A549 (cell line): ENCODE measurements around the gene BCR. TPM values are rescaled to one million over a fixed set of nuclear protein-coding genes. Genes with fewer than 3 reads are reported as not detected.

Experiments
- ATAC-seq, 2 experiments: fragments of 200-7000 bp in 1 of 2; fragments of >200 bp in 1 of 2; cut with Nextera tagmentation in 1 of 2; cut with Tn5 transposase in 1 of 2; 3 replicates each; pipeline versions ENCODE4 v1.8.0 to v1.9.1; 2018 to 2020; ENCODE audit warnings: mild to moderate bottlenecking in 1 of 2, moderate library complexity in 1 of 2
- CTCF ChIA-PET: fragments of 300-600 bp; sonication (Branson Sonifier 250); formaldehyde crosslinking; extraction: SDS; loops from one replicate; lab custom pipeline; 2021; ENCODE audit warnings: antibody characterized with exemption, inconsistent platforms; lab: Yijun Ruan, JAX
- POLR2A ChIA-PET: fragments of 350-600 bp; formaldehyde crosslinking; extraction: SDS; loops from one replicate; lab custom pipeline; 2021; ENCODE audit warnings: antibody characterized with exemption, inconsistent platforms; lab: Yijun Ruan, JAX
- DNase-seq, 2 experiments: peaks; one replicate each; pipeline versions ENCODE4 v3.0.0 to v3.0.0-alpha.2; 2011 to 2016; ENCODE audit warnings: low read depth in 1 of 2, low spot score in 1 of 2
- FAIRE-seq: peaks from 2 replicates; lab custom pipeline; 2011; peaks lifted over from hg19 to GRCh38; lab: Jason Lieb, UNC
- H3K27ac ChIP-seq, 2 experiments: fragments of >200 bp; sonication (Bioruptor Twin); formaldehyde crosslinking; 3 replicates each; pipeline ENCODE4 v1.5.1; 2016 to 2017
- H3K4me1 ChIP-seq: fragments of >200 bp; sonication (Bioruptor Twin); formaldehyde crosslinking; 3 replicates; pipeline ENCODE4 v1.6.1; 2016
- H3K4me2 ChIP-seq: fragments of >200 bp; sonication (Bioruptor Twin); formaldehyde crosslinking; 3 replicates; pipeline ENCODE4 v1.6.1; 2016
- H3K4me3 ChIP-seq: fragments of >200 bp; sonication (Bioruptor Twin); formaldehyde crosslinking; 3 replicates; pipeline ENCODE4 v1.5.1; 2016
- H3K9me3 ChIP-seq: fragments of >200 bp; sonication (Bioruptor Twin); formaldehyde crosslinking; 3 replicates; pipeline ENCODE4 v1.6.1; 2016
- ATOH8 ChIP-seq: fragments of 250-450 bp; sonication (Bioruptor Pico); IDR thresholded peaks from 2 replicates; pipeline ENCODE4 v1.5.0; 2020; ENCODE audit warnings: low read depth, mild to moderate bottlenecking, moderate library complexity
- BCL3 ChIP-seq: fragments of >200 bp; sonication (Bioruptor Twin); formaldehyde crosslinking; IDR thresholded peaks from 3 replicates; pipeline ENCODE4 v1.6.1; 2016
- CBX8 ChIP-seq: fragments of 200-600 bp; sonication (generic); IDR thresholded peaks from 2 replicates; pipeline ENCODE4 v1.6.1; 2016
- EHMT2 ChIP-seq: fragments of 200-600 bp; sonication (generic); IDR thresholded peaks from 2 replicates; pipeline ENCODE4 v1.6.1; 2016; ENCODE audit warnings: antibody characterized with exemption, low read depth, mild to moderate bottlenecking, moderate library complexity
- ESRRA ChIP-seq: fragments of 150-350 bp; IDR thresholded peaks from 2 replicates; pipeline ENCODE4 v1.6.1; 2014; ENCODE audit warnings: mild to moderate bottlenecking, low read length, borderline replicate concordance
- FOSB ChIP-seq: fragments of 250-450 bp; sonication (Bioruptor Pico); IDR thresholded peaks from 2 replicates; pipeline ENCODE4 v1.5.0; 2020; ENCODE audit warnings: mild to moderate bottlenecking, moderate library complexity
- FOSL2 ChIP-seq, 2 experiments: fragments of 450-650 bp in 1 of 2; fragments of >200 bp in 1 of 2; sonication (Bioruptor Twin) in 1 of 2; formaldehyde crosslinking; IDR thresholded peaks; 2 replicates each; pipeline versions ENCODE4 v1.5.0 to v1.6.1; 2016 to 2020; ENCODE audit warnings: mild to moderate bottlenecking in 1 of 2, moderate library complexity in 1 of 2
- GATA3 ChIP-seq: IDR thresholded peaks from 2 replicates; pipeline ENCODE4 v1.6.1; 2012; ENCODE audit warnings: borderline replicate concordance
- HDAC2 ChIP-seq: fragments of 200-600 bp; sonication (generic); IDR thresholded peaks from 2 replicates; pipeline ENCODE4 v1.6.1; 2016
- HEYL ChIP-seq: fragments of 250-450 bp; sonication (Bioruptor Pico); IDR thresholded peaks from 2 replicates; pipeline ENCODE4 v1.8.0; 2021; ENCODE audit warnings: mild to moderate bottlenecking, moderate library complexity
- HOXA7 ChIP-seq: fragments of 250-450 bp; sonication (Bioruptor Pico); IDR thresholded peaks from 2 replicates; pipeline ENCODE4 v1.5.0; 2020; ENCODE audit warnings: mild to moderate bottlenecking, moderate library complexity
- HOXB13 ChIP-seq: fragments of 250-450 bp; sonication (Bioruptor Pico); IDR thresholded peaks from 2 replicates; pipeline ENCODE4 v1.5.0; 2020; ENCODE audit warnings: low read depth, mild to moderate bottlenecking, moderate library complexity
- HOXB5 ChIP-seq: fragments of 250-450 bp; sonication (Bioruptor Pico); IDR thresholded peaks from 2 replicates; pipeline ENCODE4 v1.5.0; 2020; ENCODE audit warnings: mild to moderate bottlenecking, moderate library complexity
- JUN ChIP-seq, 2 experiments: fragments of >200 bp; sonication (Bioruptor Twin); formaldehyde crosslinking; IDR thresholded peaks; 2 replicates in 1 of 2; 3 replicates in 1 of 2; pipeline ENCODE4 v1.6.1; 2016 to 2017
- KDM1A ChIP-seq: fragments of 200-600 bp; sonication (generic); IDR thresholded peaks from 2 replicates; pipeline ENCODE4 v1.6.1; 2016; ENCODE audit warnings: low read depth, mild to moderate bottlenecking
- MAFK ChIP-seq: fragments of 450-650 bp; IDR thresholded peaks from 2 replicates; pipeline ENCODE4 v1.6.1; 2014; ENCODE audit not compliant: partially characterized antibody
- NFE2L2 ChIP-seq: fragments of 150-350 bp; conservative IDR thresholded peaks from 2 replicates; pipeline ENCODE4 v1.6.1; 2014; ENCODE audit warnings: low read length
- NPAS2 ChIP-seq: fragments of 250-450 bp; sonication (Bioruptor Pico); IDR thresholded peaks from 2 replicates; pipeline ENCODE4 v1.8.0; 2022; ENCODE audit warnings: mild to moderate bottlenecking, moderate library complexity, borderline replicate concordance
- RFX5 ChIP-seq: fragments of 450-650 bp; IDR thresholded peaks from 2 replicates; pipeline ENCODE4 v1.7.1; 2014; ENCODE audit warnings: antibody characterized with exemption, mild to moderate bottlenecking, moderate library complexity
- RNF2 ChIP-seq: fragments of 200-600 bp; sonication (generic); IDR thresholded peaks from 2 replicates; pipeline ENCODE4 v1.6.1; 2016; ENCODE audit warnings: low read depth, mild to moderate bottlenecking, antibody characterized with exemption, moderate library complexity, borderline replicate concordance
- SMC3 ChIP-seq: fragments of >200 bp; sonication (Bioruptor Twin); formaldehyde crosslinking; IDR thresholded peaks from 3 replicates; pipeline ENCODE4 v1.6.1; 2018; ENCODE audit warnings: inconsistent platforms
- SREBF2 ChIP-seq: fragments of 450-650 bp; IDR thresholded peaks from 2 replicates; pipeline ENCODE4 v1.6.1; 2014; ENCODE audit warnings: mild to moderate bottlenecking, moderate library complexity
- TFCP2L1 ChIP-seq: fragments of 250-450 bp; sonication (Bioruptor Pico); IDR thresholded peaks from 2 replicates; pipeline ENCODE4 v1.5.0; 2021; ENCODE audit warnings: mild to moderate bottlenecking
- ZC3H11A ChIP-seq: fragments of 450-650 bp; IDR thresholded peaks from 2 replicates; pipeline ENCODE4 v1.6.1; 2014; ENCODE audit warnings: antibody characterized with exemption, mild to moderate bottlenecking
- ZNF302 ChIP-seq: fragments of 250-450 bp; sonication (Bioruptor Pico); IDR thresholded peaks from 2 replicates; pipeline ENCODE4 v1.9.0; 2021; ENCODE audit warnings: inconsistent platforms, mild to moderate bottlenecking, moderate library complexity
- WGBS: methylation state at CpG from one replicate; pipeline ENCODE4 v1.1.6; 2017; ENCODE audit errors: missing lambda C conversion rate; 5-methylcytosine and 5-hydroxymethylcytosine counted together
- polyA plus RNA-seq, 4 experiments: library from polyadenylated mRNA; depleted of rRNA in 3 of 4; stranded (reverse); fragments of >200 nt; fragmentation: RNase III in 1 of 4; extraction: RNeasy Plus Mini Kit Qiagen cat#74134 plus additional on column Dnase treatment in 1 of 4; gene quantifications; 2 replicates in 3 of 4; 3 replicates in 1 of 4; pipeline ENCODE4 v1.2.3, GENCODE V29; 2011 to 2017
- TF ChIP-seq, protein P1 (sequence below): IDR thresholded peaks from 2 replicates; pipeline ENCODE4 v1.6.1; 2012

BCR gene
- polyA plus RNA-seq, 2 of the 4 experiments (the other 2 are of a cell fraction), result 14.7 to 16.4 TPM

DNA sequence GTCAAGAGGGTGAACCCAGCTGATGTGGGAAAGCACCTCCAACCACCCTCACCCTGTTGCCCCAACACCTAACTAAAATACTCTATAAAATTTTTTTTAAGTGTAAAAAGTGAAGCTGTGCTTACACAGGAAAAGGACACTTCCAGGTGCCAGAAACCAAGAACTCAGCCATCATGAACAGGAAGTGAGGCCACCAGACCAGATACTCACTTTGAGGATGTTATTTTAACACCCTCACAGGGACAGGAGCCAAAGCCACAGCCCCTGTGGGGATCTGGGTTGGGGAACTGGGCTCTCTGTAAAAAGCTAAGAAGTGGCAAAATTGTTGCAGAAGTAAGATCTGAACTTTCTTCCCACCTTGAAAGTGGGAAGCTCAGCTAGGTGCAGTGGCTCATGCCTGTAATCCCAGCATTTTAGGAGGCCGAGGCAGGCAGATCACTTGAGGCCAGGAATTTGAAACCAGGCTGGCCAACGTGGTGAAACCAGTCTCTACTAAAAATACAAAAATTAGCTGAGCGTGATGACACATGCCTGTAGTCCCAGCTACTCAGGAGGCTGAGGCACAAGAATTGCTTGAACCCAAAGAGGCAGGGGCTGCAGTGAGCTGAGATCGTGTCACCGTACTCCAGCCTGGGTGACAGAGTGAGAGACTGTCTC, 42.3 kb upstream of the BCR start:
- no peaks in the 10 kb centered on the region for H3K9me3 ChIP-seq
- peaks cover 8% of the 10 kb centered on the region; the same call in 1 of the 3 replicates for H3K4me1 ChIP-seq
- ATAC-seq (no peak), FAIRE-seq (no peak), DNase-seq (no peak)
- H3K4me3 ChIP-seq, result no peak overlapping the region
- CTCF ChIA-PET, result interaction anchor here (0.9 to 6.3 kb wide), 3 partner anchors 10 to 562 kb away, joined by 3 to 57 read pairs (median 4); no protein-coding TSS in a partner anchor
- WGBS, result 86% methylated on average over 5 of the region's 5 CpGs
- TF ChIP-seq ESRRA, result no peak
- no peak for TF ChIP-seq NFE2L2
- TF ChIP-seq EHMT2, result no peak
- TF ChIP-seq FOSL2 (IDR thresholded peaks at IDR 0.05), result no peak
- TF ChIP-seq FOSL2 (CRISPR knock-in tag; IDR thresholded peaks at IDR 0.05), result no peak
- no peak for TF ChIP-seq SMC3
- TF ChIP-seq, protein P1, sequence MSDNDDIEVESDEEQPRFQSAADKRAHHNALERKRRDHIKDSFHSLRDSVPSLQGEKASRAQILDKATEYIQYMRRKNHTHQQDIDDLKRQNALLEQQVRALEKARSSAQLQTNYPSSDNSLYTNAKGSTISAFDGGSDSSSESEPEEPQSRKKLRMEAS, result no peak
- no peak for TF ChIP-seq SREBF2
- TF ChIP-seq RFX5, result no peak
- no peak for TF ChIP-seq ZNF302 (CRISPR knock-in tag)
- no peak for TF ChIP-seq MAFK
- no peak for TF ChIP-seq HEYL (CRISPR knock-in tag)
- no peak for TF ChIP-seq FOSB
- TF ChIP-seq RNF2, result no peak
- no peak for TF ChIP-seq HOXB13 (CRISPR knock-in tag)
- no peak overlapping the region for H3K27ac ChIP-seq
- no peak overlapping the region for H3K4me2 ChIP-seq
- POLR2A ChIA-PET, result no interaction called here

- ATAC-seq (no peak), FAIRE-seq (no peak), DNase-seq (no peak)
- WGBS, result 93% methylated on average over 11 of the region's 12 CpGs
- Histone ChIP-seq H3K4me3 (no peak overlapping the region), H3K4me2 (no peak overlapping the region), H3K4me1 (peaks cover 8% of the 10 kb centered on the region; the same call in 1 of the 3 replicates), H3K9me3 (no peaks in the 10 kb centered on the region), H3K27ac (no peak overlapping the region)
- CTCF ChIA-PET, result interaction anchor here (0.9 to 6.3 kb wide), 3 partner anchors 11 to 562 kb away, joined by 3 to 57 read pairs (median 4); no protein-coding TSS in a partner anchor
- no peak for TF ChIP-seq RNF2
- TF ChIP-seq CBX8, result no peak
- TF ChIP-seq TFCP2L1 (CRISPR knock-in tag), result no peak
- no peak for TF ChIP-seq ATOH8 (CRISPR knock-in tag)
- POLR2A ChIA-PET, result no interaction called here
Observed at GRCh38 chr22:23138584-23139435, 41.5 kb upstream of the BCR start.

DNA sequence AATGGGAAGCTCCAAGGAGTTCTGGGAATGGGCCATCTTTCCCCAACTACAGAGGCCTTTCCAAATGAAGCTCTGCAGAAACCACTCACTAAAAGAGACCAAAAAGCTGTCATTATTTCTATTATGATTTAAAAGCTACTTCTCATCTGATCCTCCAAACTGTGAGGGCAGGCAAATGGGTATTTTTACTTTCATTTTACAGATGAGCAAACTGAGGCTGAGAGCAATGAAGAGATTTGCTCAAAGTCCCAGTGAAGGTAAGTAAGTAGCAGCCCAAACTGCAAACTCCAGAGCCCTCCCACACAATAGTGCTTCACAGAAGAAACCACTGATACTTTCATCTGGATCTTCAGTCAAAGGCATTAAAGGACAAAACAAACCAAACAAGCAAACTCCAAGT, 39.9 kb upstream of the BCR start:
- ChIA-PET POLR2A (no interaction called here), CTCF (interaction anchor here (6.3 kb wide), 1 partner anchor 182 kb away, joined by 57 read pairs; no protein-coding TSS in a partner anchor)

More for the DNA sequence above, 39.9 kb upstream of the BCR start:
- Histone ChIP-seq H3K27ac (no peak overlapping the region), H3K9me3 (no peaks in the 10 kb centered on the region), H3K4me1 (peaks cover 12% of the 10 kb centered on the region; the same call in 1 of the 3 replicates), H3K4me3 (no peak overlapping the region)
- no peak for DNase-seq
- no peak for ATAC-seq
- no peak for TF ChIP-seq HDAC2
- TF ChIP-seq EHMT2, result no peak
- TF ChIP-seq HOXB5 (CRISPR knock-in tag), result no peak
- TF ChIP-seq NPAS2 (CRISPR knock-in tag), result no peak
- no peak for TF ChIP-seq GATA3
- no peak for TF ChIP-seq ZC3H11A
- TF ChIP-seq CBX8, result no peak
- no peak for TF ChIP-seq JUN (IDR thresholded peaks at IDR 0.05)
- no peak for TF ChIP-seq KDM1A
- TF ChIP-seq HEYL (CRISPR knock-in tag), result no peak
- TF ChIP-seq HOXA7 (CRISPR knock-in tag), result no peak
- TF ChIP-seq BCL3, result no peak
- TF ChIP-seq, all 56 proteins: peak for 0
- H3K4me2 ChIP-seq, result no peak overlapping the region
- no peak for FAIRE-seq
